Measurements from ENCODE around the gene MEG3. TPM values are rescaled to one million over a fixed set of nuclear protein-coding genes. Genes with fewer than 3 reads are reported as not detected.

The MEG3 gene
- total RNA-seq, 4 donors from 2014 or later = 34.9 to 169 (median 117) TPM

GRCh38 chr14:100882991-100883788, 57.3 kb downstream of the MEG3 start:
- no peak for DNase-seq (ENCODE audit: low spot score)
- TF ChIP-seq CTCF (IDR thresholded peaks at IDR 0.05) = no peak
- ATAC-seq (ENCODE audit: low FRiP score) = no peak

DNA sequence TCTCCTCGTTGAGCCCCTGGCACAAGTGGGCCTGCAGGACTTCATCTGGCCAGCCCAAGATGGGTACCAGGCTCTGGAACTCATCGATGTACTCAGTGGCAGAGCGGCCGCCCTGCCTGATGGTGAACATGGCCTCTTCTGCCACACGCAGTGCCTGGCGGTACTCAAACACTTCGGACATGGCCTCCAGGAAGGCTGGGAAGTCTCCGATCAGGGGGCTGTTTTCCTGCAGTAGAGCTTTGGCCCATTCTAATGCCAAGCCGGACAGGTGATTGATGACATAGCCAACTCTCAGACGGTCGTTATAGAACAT, 57.8 kb downstream of the MEG3 start:
- no peak for TF ChIP-seq CTCF (IDR thresholded peaks at IDR 0.05)
- no peak for ATAC-seq (ENCODE audit: low FRiP score)
- no peak for DNase-seq (ENCODE audit: low spot score)

DNA sequence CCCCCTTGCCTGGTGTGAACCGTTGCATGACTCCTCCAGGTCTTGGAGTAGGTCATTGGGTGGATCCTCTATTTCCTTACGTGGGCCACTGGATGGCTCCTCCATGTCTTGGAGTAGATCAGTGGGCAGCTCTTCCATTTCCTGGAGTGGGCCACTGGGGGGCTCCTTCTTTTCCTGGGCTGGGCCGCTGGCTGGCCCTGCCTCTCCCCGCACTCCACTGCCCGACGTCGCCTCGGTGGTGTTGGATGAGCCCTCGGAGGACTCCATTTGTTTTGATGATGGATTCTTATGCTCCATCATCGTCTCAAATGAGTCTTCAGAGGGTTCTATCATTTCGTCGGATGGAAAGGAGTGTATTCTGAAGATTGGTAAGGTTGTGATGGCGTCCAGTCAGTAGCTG, 58.5 kb downstream of the MEG3 start:
- ATAC-seq (ENCODE audit: low FRiP score) = no peak
- no peak for TF ChIP-seq CTCF (IDR thresholded peaks at IDR 0.05)
- no peak for DNase-seq (ENCODE audit: low spot score)

- no peak for ATAC-seq (ENCODE audit: low FRiP score)
- DNase-seq (ENCODE audit: low spot score) = no peak
- TF ChIP-seq CTCF (IDR thresholded peaks at IDR 0.05) = no peak
Measured at GRCh38 chr14:100885196-100885595, 59.3 kb downstream of the MEG3 start.

- no peak for TF ChIP-seq CTCF (IDR thresholded peaks at IDR 0.05)
Measured at GRCh38 chr14:100885617-100886016, 59.7 kb downstream of the MEG3 start.

DNA sequence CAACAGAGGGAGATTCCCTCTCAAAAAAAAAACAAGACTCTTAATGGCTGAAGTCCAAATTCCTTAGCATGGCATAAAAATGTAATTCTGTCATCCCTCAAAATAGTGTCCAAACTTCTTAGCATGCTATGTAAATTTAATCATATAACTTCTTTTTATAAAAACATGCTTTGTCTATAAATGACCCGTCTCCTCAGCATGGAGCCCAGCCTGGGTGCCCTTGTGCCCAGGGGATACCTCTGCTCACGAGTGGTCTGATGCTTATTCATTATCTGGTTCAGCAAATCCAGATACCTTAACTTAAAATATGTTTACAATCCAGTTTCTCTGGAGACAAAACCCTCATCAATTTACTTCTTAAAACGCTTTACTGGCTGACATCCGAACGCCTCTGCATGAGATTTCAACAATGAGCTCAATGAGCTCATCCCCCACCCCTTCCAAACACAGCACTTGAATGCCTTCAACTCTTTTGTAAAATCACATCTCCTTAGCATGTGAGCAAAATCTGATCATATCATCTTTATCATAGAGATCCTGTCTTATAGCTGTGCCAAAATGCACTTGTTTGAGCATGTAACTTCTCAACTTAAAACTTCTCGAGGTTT, 61.9 kb downstream of the MEG3 start:
- no peak for TF ChIP-seq CTCF (IDR thresholded peaks at IDR 0.05)
- ATAC-seq (ENCODE audit: low FRiP score) (peak; percentile 30), DNase-seq (ENCODE audit: low spot score) (no peak)

More at GRCh38 chr14:100885617-100886016, 59.7 kb downstream of the MEG3 start:
- ATAC-seq (ENCODE audit: low FRiP score) = no peak
- DNase-seq (ENCODE audit: low spot score) = no peak

DNA sequence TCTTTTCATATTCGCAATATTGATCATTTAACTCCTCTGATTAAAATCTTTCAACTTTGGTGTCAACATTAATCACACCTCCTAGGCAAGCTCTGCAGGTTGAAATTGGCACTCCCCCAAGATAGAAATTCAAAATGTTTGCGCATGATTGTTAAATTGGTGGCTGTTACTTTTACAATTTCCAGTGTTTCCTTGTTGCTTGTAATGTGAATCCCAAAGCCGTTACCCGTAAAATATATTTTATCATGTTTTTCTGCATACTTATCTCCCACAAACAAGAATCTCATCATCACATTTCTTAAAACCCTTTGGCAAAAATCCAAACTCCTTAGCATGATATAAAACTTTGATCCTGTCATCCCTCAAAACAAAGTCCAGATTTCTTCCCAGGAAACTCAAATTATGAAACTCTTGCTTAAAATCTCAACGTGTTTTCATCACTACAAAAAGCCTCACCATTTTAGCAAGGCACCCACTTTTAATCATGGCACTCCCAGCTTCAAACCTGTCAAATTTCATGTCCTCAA, 62.9 kb downstream of the MEG3 start:
- DNase-seq (ENCODE audit: low spot score) (no peak), ATAC-seq (ENCODE audit: low FRiP score) (no peak)
- TF ChIP-seq CTCF (IDR thresholded peaks at IDR 0.05) = no peak

Data from omental fat pad (tissue), 4 donors.